Lower leg skin (tissue), 4 donors: ENCODE measurements around the gene ARHGAP25. TPM values are rescaled to one million over a fixed set of nuclear protein-coding genes. Genes with fewer than 3 reads are reported as not detected.

Source experiments
- DNase-seq, 2 donors: peaks; one replicate each; pipeline ENCODE4 v3.0.0-alpha.2; 2019; ENCODE audit warnings: low spot score in 2 of 2
- H3K4me3 ChIP-seq: fragments of 200-600 bp; sonication (generic); 2 replicates; pipeline ENCODE4 v1.5.1; 2017; ENCODE audit warnings: mild to moderate bottlenecking, low read depth; ENCODE audit not compliant: poor library complexity, severe bottlenecking
- POLR2A ChIP-seq, 2 donors: fragments of 450-650 bp; IDR thresholded peaks; one replicate each; pipeline ENCODE4 v1.6.1; 2016 to 2017; ENCODE audit warnings: antibody characterized with exemption in 2 of 2, mild to moderate bottlenecking in 1 of 2, moderate library complexity in 1 of 2
- WGBS, 2 donors: methylation state at CpG; one replicate each; pipeline ENCODE4 v1.1.5; 2018; 5-methylcytosine and 5-hydroxymethylcytosine counted together
- intact Hi-C: fragments of 100-400 bp; cut with DNase I; formaldehyde crosslinking; loops from one replicate; pipeline ENCODE4 v1.15.0; 2023; ENCODE audit warnings: low total_unique reads
- total RNA-seq, 4 donors: library from RNA; depleted of rRNA; stranded (reverse); fragments of >200 nt; gene quantifications; one replicate each; pipeline ENCODE4 v1.1.0, GENCODE V29; 2016
- TF ChIP-seq, protein P1 (sequence below), 3 donors: fragments of 450-650 bp; IDR thresholded peaks; one replicate each; pipeline ENCODE4 v1.5.1; 2016; ENCODE audit warnings: antibody characterized with exemption in 3 of 3, mild to moderate bottlenecking in 3 of 3, moderate library complexity in 2 of 3

Gene ARHGAP25
- total RNA-seq, 4 donors from 2014 or later = 3.3 to 9.6 (median 4.9) TPM

DNA sequence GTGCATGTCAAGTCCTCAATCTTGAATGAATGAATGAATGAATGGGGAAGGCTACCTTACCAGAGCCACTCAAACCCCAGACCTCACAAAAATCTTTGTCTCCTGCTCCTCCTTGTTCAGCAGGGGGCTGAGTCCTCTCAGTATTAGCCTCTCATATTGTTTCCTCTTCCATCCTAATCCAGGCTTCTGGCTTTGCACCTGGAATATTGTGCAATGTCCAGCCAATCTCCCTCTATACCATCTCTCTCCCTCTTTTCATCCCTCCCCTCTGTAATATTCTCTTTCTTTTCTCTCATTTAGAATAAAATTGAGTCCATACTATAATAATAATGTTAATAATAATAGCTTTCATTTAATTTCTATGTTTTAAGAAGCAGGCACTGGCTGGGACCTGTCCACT lies 34.3 kb downstream of the ARHGAP25 start:
- TF ChIP-seq, protein P1, sequence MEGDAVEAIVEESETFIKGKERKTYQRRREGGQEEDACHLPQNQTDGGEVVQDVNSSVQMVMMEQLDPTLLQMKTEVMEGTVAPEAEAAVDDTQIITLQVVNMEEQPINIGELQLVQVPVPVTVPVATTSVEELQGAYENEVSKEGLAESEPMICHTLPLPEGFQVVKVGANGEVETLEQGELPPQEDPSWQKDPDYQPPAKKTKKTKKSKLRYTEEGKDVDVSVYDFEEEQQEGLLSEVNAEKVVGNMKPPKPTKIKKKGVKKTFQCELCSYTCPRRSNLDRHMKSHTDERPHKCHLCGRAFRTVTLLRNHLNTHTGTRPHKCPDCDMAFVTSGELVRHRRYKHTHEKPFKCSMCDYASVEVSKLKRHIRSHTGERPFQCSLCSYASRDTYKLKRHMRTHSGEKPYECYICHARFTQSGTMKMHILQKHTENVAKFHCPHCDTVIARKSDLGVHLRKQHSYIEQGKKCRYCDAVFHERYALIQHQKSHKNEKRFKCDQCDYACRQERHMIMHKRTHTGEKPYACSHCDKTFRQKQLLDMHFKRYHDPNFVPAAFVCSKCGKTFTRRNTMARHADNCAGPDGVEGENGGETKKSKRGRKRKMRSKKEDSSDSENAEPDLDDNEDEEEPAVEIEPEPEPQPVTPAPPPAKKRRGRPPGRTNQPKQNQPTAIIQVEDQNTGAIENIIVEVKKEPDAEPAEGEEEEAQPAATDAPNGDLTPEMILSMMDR (IDR thresholded peaks at IDR 0.05) = no peak
- TF ChIP-seq POLR2A (IDR thresholded peaks at IDR 0.05) = no peak
- no peak overlapping the region for H3K4me3 ChIP-seq
- peak in 1 of 2 donors; percentile 9 for DNase-seq
- intact Hi-C loops = no loop called here

DNA sequence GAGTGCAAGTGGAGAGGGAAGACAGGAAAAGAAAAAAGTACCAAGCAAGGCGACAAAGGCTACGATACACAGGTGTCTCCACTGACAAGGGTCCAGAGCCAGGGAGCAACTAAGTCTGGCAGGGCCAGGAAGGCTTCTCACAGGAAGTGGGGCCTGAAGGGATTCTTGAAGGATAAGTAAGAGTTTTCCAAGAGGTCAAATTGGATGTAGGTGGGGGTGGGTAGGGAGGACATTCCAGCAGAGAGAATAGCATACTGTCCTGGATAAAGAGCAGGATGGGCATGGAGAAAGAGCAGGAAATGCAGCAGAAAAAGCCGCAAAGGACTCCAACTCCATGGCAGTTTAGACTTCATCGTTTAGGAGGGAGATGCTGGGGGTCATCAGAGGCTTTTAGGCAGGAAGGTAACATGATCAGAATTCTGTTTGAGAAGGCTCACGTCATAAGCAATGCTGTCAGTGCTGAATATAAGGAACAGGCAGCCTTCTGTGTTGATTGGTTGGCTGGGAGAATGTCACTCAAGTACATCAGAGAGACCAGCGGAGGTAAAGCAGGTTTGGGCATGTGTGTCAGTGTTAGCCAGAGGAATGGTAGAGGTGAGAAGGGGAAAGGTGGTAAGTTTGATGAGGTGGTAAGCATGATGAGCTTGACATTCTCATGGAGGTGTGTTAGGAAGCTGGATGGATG lies 35.1 kb downstream of the ARHGAP25 start:
- DNase-seq = peak in 1 of 2 donors; percentile 29
- TF ChIP-seq, protein P1 (IDR thresholded peaks at IDR 0.05) = no peak
- no peak for TF ChIP-seq POLR2A (IDR thresholded peaks at IDR 0.05)
- 75 to 78% methylated on average over 6 of the region's 6 CpGs for WGBS, 2 donors
- intact Hi-C loops = no loop called here
- H3K4me3 ChIP-seq = no peak overlapping the region

DNA sequence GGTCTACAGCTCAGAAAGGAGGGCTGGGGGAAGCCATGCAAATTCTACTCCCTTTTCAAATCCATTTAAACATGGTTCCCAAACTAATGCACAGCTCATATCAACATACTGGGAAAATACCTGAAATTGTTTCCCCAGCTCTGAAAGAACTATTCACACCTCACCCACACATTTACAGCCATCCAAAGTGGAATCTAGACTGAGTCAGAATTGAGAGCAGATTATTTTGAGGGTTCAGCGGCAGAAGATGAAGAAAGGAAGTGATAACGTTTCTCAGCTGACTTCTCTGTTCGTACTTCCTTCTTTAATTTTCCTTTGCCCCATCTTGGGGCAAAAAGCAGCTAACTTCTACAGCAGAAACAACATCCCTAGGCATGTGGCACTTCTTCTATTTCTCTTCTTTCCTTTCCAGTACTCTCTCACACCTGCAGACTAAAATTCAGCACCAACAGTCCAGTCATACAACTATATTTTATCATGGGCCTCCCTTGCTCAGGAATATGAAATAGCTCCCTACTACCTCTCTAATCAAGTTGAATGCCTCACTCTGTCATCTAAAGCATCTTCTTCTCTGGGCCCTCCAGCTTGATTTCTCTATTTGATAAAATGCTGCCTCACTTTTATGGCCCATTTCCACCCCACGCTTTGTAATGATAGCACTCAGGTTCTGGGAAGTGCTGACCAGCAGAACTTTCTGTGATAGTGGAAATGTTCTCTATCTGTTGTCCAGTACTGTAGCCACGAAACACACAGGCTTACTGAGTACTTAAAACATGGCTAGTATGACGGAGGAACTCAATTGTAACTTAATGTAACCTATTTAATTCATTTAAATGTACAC lies 35.9 kb downstream of the ARHGAP25 start:
- WGBS, 2 donors = 74 to 77% methylated on average over 6 of the region's 6 CpGs
- H3K4me3 ChIP-seq = no peak overlapping the region
- no peak for DNase-seq
- intact Hi-C loops = no loop called here
- TF ChIP-seq POLR2A (IDR thresholded peaks at IDR 0.05) = no peak
- TF ChIP-seq, protein P1 (IDR thresholded peaks at IDR 0.05) = no peak

DNA sequence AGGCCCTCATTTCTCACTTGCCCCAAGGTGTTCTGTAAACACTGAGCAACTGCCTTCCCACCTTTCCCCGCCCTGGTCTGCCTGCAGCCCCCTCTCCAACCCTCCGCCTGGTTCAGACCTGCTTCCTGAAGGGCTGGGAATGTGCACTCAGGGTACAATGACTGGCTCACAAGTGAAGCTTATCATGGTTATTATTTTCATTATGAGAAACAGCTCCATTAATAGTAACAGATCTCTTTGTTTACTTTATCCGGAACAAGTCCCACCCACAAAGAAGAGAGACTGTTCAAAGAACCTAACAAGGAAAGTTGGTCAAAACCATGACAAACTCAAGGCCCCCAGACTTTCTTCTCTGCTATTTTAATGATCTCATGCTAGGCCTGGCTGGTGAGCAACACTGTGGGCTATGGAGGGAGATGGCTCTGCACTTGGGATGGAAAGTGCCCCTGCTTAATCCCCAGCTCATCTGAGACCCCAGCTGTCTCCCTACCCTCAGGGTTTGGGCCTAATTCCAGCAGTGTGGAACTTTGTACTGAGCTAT lies 36.7 kb downstream of the ARHGAP25 start:
- no peak overlapping the region for H3K4me3 ChIP-seq
- 69 to 82% methylated on average over 3 of the region's 3 CpGs for WGBS, 2 donors
- no peak for TF ChIP-seq POLR2A (IDR thresholded peaks at IDR 0.05)
- TF ChIP-seq, protein P1 (IDR thresholded peaks at IDR 0.05) = no peak
- peak in 1 of 2 donors; percentile 13 for DNase-seq
- intact Hi-C loops = no loop called here

DNA sequence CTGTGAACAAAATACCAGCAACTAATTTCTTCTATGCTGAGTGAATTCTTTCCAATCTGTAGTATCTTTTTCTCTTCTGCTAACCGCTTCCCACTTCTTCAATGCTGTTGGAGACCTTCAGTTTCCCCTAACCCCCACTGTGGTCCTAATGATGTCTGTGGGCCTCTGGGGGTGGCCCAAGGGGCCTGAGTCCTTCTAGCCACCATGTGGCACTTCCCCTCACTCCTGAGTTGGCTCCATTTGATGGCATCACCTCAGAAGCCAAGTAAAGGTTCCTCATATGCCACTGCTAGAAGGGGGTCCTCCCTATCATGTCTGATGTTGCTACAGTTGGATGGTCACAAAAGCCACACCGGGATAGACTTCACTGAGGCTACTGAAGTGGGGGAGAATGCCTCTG lies 37.5 kb downstream of the ARHGAP25 start:
- TF ChIP-seq POLR2A (IDR thresholded peaks at IDR 0.05) = no peak
- TF ChIP-seq, protein P1 (IDR thresholded peaks at IDR 0.05) = no peak
- intact Hi-C loops = no loop called here
- DNase-seq = peak in 1 of 2 donors; percentile 14
- WGBS, 2 donors = 91 to 94% methylated on average over 2 of the region's 2 CpGs
- H3K4me3 ChIP-seq = no peak overlapping the region
